Activated naive CD4-positive, alpha-beta T cell (primary cell): Measurements from ENCODE around the gene TEP1.
A peak's percentile ranks its signal among the peaks of the same experiment; 100 is the strongest.
"Not testable (repeated sequence)": the region's sequence is repeated elsewhere in the genome, so short reads cannot be mapped to it uniquely, and the experiment has no call there.

Source experiments
- DNase-seq, 4 experiments: peaks; one replicate each; lab custom pipeline; 2025; lab: John Stamatoyannopoulos, UW

TEP1 gene

GRCh38 chr14:20412876-20413743, at the start of gene TEP1:
Gene TEP1 (minus strand): TSS chr14:20413501. CDS start chr14:20408439, 5,062 bp downstream.
- DNase-seq: peak; percentile 29 to 56 (median 38)

DNA sequence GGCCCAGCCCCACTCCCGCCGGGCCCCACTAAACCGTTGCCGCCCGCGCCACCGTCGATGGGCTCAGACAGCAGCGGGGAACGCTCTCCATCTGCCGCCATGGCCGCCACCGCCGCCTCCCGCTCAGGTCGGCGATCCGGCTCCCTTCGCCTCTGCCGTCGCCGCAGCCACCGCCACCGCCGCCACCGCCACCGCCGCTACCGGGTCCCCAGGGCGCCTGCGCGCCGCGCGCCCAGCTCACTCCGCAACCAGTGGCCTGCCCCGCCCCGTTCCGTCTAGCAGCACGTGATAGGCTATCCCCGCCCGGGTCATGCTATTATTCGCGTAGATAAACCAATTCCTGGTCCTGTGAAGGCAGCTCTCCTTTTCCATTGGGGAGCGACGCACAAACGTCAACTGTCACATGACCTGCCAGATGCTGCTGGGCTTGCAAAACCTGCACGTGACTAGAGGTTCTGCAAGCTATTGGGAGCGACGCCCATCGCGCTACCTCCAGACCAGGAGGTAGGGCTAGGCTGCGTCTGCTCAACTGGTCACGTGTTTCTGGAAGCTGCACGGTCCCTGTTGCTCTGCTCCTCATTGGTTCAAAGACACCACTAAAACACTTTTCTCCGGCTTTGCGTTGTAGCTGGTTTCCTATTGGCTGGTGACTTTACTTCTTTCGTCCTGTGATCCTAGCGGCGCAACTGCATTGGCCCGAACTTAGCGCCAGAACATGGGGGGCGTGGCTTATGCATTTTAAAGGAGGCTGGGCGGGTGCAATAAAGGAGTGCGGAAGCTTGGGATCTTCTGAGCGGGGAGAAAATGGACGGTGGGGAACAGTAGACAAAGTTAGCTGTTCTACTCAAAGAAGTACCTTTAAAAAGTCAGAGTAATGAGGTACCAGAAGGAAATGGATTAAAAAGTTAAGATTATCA, 48.2 kb upstream of the TEP1 start, which contains the start of gene PIP4P1:
Gene PIP4P1, minus strand, starts transcription at position 210 of the 917 bp plus-strand sequence. Its CDS starts 109 bp downstream, at position 101.
- peak; percentile 95 to 97 (median 96) for DNase-seq

DNA sequence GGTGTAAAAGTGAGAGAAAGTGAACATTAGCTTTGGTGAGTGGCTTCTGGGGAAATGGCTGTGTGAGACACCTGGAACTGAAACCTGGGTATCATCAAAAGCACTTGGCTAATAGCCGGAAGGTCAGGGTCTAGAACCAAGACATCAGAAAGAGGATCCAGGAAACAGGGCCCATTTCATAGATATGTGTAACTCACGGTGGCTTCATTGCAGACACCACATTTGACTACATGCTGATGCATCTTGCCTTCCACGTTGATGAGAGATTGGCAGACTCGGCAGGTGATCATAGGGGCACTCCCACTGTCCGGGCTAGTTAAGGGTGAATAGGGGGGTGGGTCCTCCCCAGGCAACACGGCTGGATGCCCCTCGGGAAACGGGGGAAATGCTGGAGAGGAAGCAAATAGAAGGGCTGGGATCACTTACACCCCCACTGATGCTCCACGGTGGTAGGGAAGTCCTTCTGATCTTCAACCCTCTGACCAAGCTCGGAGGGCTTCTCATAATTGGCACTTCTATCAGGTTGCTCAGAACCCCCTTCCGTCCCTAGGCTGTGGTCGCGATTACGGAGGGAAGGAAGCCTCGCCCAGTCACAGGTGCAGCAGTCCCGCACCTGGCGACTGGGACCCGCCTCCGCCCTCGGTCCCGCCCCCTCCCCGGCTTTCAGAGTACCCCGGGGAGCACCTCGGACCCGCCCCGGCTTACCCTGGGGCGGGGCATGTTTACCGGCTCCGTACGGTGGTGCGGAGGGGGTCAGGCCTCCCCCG, 47.3 kb upstream of the TEP1 start:
- DNase-seq: peak in 2 of 4 experiments; percentile 33 to 64

- no peak for DNase-seq
These were observed 44.9 kb upstream of the TEP1 start for GRCh38 chr14:20458031-20458789.

- DNase-seq: no peak
These were observed 43.7 kb upstream of the TEP1 start for GRCh38 chr14:20456971-20457370.

DNA sequence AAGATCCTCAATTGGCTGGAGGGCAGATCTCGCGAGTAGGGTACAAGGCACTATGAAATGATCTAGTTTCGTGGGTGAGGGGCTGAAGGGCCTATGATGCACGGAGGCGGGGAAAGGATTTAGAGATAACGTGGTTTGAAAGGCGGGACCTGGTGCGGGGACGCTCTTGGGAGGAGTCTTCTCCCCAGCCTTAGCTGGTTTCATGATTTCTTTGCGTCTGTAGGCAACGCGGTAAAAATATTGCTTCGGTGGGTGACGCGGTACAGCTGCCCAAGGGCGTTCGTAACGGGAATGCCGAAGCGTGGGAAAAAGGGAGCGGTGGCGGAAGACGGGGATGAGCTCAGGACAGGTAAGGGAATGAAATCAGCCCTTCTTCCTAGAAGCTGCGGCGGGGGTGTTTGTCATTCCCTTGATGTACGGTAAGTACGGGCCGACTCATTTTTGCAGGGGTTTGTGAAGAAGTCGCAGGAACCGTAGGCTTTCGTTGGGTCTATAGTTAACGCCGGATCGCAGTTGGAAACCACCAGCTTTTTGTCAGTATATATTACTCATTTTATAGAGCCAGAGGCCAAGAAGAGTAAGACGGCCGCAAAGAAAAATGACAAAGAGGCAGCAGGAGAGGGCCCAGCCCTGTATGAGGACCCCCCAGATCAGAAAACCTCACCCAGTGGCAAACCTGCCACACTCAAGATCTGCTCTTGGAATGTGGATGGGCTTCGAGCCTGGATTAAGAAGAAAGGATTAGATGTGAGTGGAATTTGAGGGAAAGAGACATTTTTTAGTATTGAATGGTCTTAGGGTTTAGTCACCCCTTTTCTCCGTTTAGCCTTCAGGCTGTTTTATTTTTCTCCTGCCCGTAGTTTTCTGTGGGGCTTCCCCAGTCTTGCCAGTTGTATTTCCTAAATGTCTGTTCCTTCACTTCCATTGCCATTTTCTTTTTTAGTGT, 42.3 kb upstream of the TEP1 start:
- no peak for DNase-seq

DNA sequence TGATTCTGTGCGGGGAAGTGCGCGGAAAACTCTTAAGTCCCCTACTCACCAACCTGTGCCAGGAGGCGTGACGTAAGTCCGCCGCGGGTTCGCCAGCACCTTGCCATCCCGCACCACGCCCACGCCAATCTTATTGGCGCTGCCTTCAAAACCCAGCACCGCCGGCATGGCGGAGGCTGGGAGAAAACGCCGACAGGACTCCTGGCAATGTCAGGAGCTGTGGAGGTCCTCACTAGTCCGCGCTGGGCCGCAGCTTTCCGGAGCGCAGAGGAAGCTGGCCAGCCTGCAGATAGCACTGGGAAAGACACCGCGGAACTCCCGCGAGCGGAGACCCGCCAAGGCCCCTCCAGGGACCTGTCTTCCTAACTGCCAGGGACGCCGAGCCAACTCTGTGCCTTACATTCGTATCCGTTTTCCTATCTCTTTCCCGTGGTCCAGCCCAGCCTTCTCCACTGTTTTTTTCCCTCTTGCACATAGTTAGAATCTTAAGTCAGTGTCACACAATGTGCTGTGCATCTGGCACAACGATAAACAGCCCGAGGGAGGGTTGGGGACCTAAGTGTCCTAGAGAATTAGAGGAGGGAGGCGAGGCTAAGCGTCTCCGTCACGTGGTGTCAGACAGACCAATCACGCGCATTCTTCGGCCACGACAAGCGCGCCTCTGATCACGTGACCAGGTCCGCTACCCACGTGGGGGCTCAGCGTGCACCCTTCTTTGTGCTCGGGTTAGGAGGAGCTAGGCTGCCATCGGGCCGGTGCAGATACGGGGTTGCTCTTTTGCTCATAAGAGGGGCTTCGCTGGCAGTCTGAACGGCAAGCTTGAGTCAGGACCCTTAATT, 41.4 kb upstream of the TEP1 start, which contains the start of the genes APEX1 and OSGEP:
Gene APEX1, plus strand, starts transcription at position 711 of the 839 bp plus-strand sequence. CDS start 420 bp downstream, outside the sequence.
Gene OSGEP, minus strand, starts transcription at position 297 of the 839 bp plus-strand sequence. Its CDS starts 129 bp downstream, at position 168.
- DNase-seq: peak; percentile 84 to 95 (median 90)

- DNase-seq: not testable (repeated sequence)
These were observed 39.5 kb upstream of the TEP1 start for GRCh38 chr14:20452831-20453230.

- DNase-seq: no peak
These were observed 33.6 kb upstream of the TEP1 start for GRCh38 chr14:20446889-20447288.

- not testable (repeated sequence) for DNase-seq
These were observed 30.3 kb upstream of the TEP1 start for GRCh38 chr14:20443650-20444049.

GRCh38 chr14:20441461-20441860, 28.2 kb upstream of the TEP1 start:
- no peak for DNase-seq

DNA sequence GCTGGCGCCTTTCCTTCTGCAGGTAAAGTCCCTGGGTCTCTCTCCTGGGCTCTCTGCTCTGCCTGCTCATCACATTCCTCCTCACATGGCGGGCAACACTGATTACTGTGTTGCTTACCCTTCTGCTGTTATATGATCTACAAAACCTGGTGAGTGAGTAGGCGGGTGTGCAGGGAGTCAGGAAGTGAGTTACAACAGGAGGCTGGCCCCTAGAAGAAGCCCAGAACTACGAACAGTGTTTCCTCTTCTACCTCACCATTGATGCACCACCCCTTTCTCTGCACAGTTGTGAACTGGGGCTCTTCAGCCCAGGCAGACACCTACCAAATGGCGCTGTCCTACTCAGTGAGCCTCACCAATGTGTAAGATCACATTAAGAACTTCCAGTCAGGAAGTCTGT, 27.6 kb upstream of the TEP1 start:
- peak in 2 of 4 experiments; percentile 10 to 13 for DNase-seq

DNA sequence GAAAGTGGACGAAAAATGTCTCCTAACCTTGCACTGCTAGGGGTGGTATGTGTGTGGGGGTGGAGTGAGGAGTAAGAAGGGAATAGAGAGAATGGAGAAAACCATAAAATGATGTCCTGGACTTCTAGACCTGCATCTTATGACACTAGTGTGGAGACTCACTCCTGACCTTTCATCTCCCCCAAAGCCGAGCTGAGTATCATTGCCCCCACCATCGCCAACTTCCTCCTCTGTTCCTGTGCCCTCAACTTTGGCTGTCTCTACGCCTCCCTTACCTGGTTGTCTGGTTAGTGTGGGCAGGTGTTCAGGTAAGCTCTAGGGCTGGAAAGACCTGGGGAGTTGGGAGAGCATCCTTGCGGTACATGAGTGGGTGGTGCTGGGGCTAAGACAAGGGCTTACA, 27.2 kb upstream of the TEP1 start:
- DNase-seq: no peak

DNA sequence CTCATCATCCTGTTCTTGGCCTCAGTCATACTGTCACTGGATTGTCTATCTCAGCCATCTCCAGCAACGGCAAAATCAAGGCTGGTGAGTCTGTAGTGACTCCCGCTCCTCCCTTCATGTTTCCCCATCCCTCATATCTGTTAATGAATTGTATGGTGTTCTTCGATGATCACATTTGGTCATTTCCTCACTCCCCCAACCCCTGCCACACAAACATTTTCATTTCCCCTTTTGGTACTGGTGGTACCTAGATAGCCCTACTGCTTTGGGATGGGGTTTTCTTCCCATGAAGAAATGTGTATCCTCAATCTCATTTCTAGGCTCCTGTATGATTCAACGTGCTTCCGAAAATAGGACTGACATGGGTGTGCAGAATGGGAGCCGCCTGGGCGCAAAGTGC, 25.4 kb upstream of the TEP1 start:
- no peak for DNase-seq

DNA sequence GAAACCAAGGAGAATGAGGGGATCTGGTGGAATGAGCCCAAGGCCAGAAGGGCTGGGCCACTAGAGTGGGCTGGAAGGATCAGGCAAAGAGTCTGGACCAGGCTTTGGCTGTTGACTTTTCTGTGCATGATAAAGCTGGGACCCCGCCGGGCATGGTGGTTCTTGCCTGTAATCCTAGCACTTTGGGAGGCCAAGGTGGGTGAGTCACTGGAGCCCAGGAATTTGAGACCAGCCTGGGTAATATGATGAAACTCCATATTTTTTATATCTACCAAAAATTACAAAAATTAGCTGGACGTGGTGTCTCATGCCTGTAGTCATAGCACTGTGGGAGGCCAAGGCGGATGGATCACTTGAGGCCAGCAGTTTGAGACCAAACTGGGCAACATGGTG, 23.1 kb upstream of the TEP1 start:
- no peak for DNase-seq

DNA sequence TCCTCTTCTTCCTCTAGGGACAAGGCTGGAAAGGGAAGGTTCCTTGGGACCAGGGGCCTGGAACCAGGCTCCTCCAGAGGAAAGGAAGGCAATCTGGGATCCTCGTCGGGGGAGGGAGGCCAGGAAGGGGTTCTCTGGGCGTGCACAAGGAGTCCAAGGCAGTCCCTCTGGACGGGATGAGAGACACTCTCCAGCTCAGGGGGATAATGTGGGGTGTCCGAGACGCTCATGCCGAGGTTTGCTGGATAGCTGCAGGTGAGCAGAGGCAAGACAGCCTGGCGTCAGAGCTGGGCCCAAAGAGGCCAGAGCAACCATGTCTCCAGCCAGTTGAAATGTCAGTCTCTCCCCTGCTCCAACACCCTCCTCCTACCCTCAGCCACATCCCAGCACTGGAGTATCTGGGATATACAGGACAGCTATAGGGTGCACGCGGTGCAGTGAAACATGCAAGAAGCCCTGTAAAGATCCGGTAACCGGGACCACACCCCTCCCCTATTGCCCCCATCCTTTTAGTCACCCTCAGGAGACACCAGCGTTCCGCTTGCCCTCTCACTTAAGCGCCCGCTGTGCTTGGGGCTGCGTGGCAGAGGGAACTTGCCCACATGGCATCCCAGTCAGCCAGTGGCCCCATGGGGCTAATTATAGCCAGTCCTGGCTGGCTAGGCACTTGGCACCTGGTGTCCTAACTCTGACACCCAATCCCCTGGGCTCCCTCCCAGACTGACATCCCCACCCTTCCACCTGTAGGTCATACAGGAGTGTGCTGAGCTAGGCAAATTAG, 22.5 kb upstream of the TEP1 start, which contains the start of gene KLHL33:
Gene KLHL33, minus strand, starts transcription at position 585 of the 781 bp plus-strand sequence. Its CDS starts 355 bp downstream, at position 230.
- DNase-seq: no peak

DNA sequence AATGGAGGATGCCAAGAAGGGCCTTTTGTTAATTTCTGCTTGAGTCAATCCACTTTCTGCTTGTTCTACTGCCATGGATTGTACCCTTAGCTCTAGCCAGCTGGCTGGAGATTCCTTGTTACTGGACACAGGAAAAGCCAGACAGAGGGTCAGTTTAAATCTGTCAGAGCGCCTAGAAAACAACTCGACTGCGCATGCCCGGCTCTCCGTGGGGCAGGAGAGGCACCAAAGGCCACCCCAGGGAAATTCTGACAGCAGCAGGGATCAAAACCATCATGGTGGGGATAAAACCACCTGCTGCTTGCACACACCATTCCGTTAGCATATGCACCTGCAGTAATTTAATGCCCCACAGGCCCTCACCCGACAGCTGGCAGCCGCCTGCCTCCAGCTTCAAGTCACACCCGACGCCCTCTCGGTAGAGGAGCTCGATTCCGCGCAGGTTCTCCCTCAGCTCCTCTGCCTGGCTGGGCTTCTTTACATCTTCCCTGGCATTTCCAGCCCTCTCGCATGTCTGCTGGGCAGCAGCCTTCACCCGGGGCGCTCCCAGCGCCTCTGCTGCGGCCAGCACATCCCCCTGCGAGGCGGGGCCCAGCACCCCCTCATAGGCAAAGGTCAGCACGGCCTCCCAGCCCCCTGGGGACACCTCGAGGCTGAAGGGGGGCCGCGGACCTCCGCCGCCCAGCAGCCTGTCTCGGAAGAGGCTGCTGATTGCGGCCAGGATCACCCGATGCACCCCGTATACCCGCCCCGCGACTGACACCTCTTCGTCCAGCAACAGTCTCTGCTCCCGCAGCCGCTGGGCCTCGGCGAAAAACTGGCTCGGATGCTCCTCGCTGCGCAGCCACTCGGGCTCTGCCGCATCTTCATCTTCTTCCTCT, 21.6 kb upstream of the TEP1 start:
- no peak for DNase-seq
